Neuronal stem cell (in vitro differentiated cells): ENCODE results near the gene WEE2.

Experiments
- DNase-seq: peaks from one replicate; pipeline ENCODE4 v3.0.0-alpha.2; 2013; ENCODE audit warnings: low spot score
- H2AFZ ChIP-seq: one replicate; pipeline ENCODE4 v1.6.1; 2013; ENCODE audit warnings: mild to moderate bottlenecking, low read length, inconsistent platforms
- H2AK5ac ChIP-seq: 2 replicates; pipeline ENCODE4 v1.6.1; 2013; ENCODE audit warnings: low read depth, mild to moderate bottlenecking, inconsistent platforms, low read length, moderate library complexity, mixed read lengths
- H2BK120ac ChIP-seq: 2 replicates; pipeline ENCODE4 v1.6.1; 2013; ENCODE audit warnings: low read depth, mild to moderate bottlenecking, inconsistent platforms, low read length, moderate library complexity, mixed read lengths
- H2BK12ac ChIP-seq: one replicate; pipeline ENCODE4 v1.6.1; 2013; ENCODE audit warnings: low read length, inconsistent platforms
- H2BK15ac ChIP-seq: 2 replicates; pipeline ENCODE4 v1.6.1; 2013; ENCODE audit warnings: mild to moderate bottlenecking, low read length, inconsistent platforms, mixed read lengths
- H2BK5ac ChIP-seq: one replicate; pipeline ENCODE4 v1.6.1; 2013; ENCODE audit warnings: inconsistent platforms, mild to moderate bottlenecking, low read length, moderate library complexity
- H3K14ac ChIP-seq: one replicate; pipeline ENCODE4 v1.6.1; 2013; ENCODE audit warnings: low read length, inconsistent platforms
- H3K18ac ChIP-seq: 2 replicates; pipeline ENCODE4 v1.6.1; 2013; ENCODE audit warnings: low read length, inconsistent platforms
- H3K23ac ChIP-seq: 2 replicates; pipeline ENCODE4 v1.6.1; 2013; ENCODE audit warnings: low read depth, mild to moderate bottlenecking, mixed read lengths, low read length, inconsistent platforms; ENCODE audit not compliant: poor library complexity
- H3K27ac ChIP-seq: replicated peaks from 3 replicates; pipeline ENCODE4 v1.5.1; 2013; ENCODE audit warnings: low read length, inconsistent platforms
- H3K27me3 ChIP-seq, 3 experiments: 2 replicates each; pipeline ENCODE4 v1.6.1; 2013; ENCODE audit warnings: low read length in 3 of 3, mild to moderate bottlenecking in 2 of 3, inconsistent platforms in 1 of 3, low read depth in 1 of 3, mixed read lengths in 1 of 3, moderate library complexity in 1 of 3; ENCODE audit not compliant: control insufficient read depth in 3 of 3, insufficient read depth in 3 of 3
- H3K36me3 ChIP-seq, 2 donors: replicated peaks in 1 of 2; 2 replicates each; pipeline ENCODE4 v1.6.1; 2013; ENCODE audit warnings: low read length in 2 of 2; ENCODE audit not compliant: control insufficient read depth in 2 of 2, insufficient read depth in 2 of 2
- H3K4ac ChIP-seq: 2 replicates; pipeline ENCODE4 v1.6.1; 2013; ENCODE audit warnings: inconsistent platforms, mild to moderate bottlenecking, low read length, moderate library complexity
- H3K4me1 ChIP-seq, 2 donors: 1 replicate in 1 of 2; 2 replicates in 1 of 2; pipeline ENCODE4 v1.6.1; 2013; ENCODE audit warnings: low read length in 2 of 2, low read depth in 1 of 2; ENCODE audit not compliant: control insufficient read depth in 2 of 2, insufficient read depth in 1 of 2
- H3K4me2 ChIP-seq: one replicate; pipeline ENCODE4 v1.6.1; 2013; ENCODE audit warnings: mild to moderate bottlenecking, low read length, inconsistent platforms; ENCODE audit not compliant: insufficient read depth, poor library complexity, severe bottlenecking
- H3K4me3 ChIP-seq, 2 donors: 2 replicates each; pipeline ENCODE4 v1.5.1; 2013; ENCODE audit warnings: low read length in 2 of 2, mild to moderate bottlenecking in 2 of 2, inconsistent platforms in 1 of 2, moderate library complexity in 1 of 2
- H3K79me1 ChIP-seq: one replicate; pipeline ENCODE4 v1.6.1; 2013; ENCODE audit warnings: low read depth, mild to moderate bottlenecking, inconsistent platforms, low read length, moderate library complexity
- H3K9ac ChIP-seq: one replicate; pipeline ENCODE4 v1.6.1; 2013; ENCODE audit warnings: mild to moderate bottlenecking, low read depth, low read length, inconsistent platforms; ENCODE audit not compliant: poor library complexity
- H3K9me3 ChIP-seq, 2 donors: replicated peaks in 1 of 2; 2 replicates each; pipeline versions ENCODE3 to v1.6.1; 2013; ENCODE audit warnings: low read length in 2 of 2, mild to moderate bottlenecking in 2 of 2, inconsistent platforms in 1 of 2, low read depth in 1 of 2, mixed read lengths in 1 of 2, moderate library complexity in 1 of 2; ENCODE audit not compliant: control insufficient read depth in 2 of 2, insufficient read depth in 1 of 2
- H4K8ac ChIP-seq: one replicate; pipeline ENCODE4 v1.6.1; 2013; ENCODE audit warnings: low read depth, mild to moderate bottlenecking, inconsistent platforms, low read length, moderate library complexity
- H4K91ac ChIP-seq: one replicate; pipeline ENCODE4 v1.6.1; 2013; ENCODE audit warnings: low read length, low read depth, mild to moderate bottlenecking, inconsistent platforms; ENCODE audit not compliant: poor library complexity
- WGBS, 2 donors: extraction: QIAGEN DNeasy Blood & Tissue Kit; methylation state at CpG; one replicate each; pipeline ENCODE4 v1.1.7; 2013; ENCODE audit warnings: missing lambda C conversion rate in 2 of 2, mixed read lengths in 1 of 2; ENCODE audit not compliant: insufficient read length in 2 of 2, insufficient replicate concordance in 1 of 2; ENCODE audit errors: extremely low coverage in 2 of 2; 5-methylcytosine and 5-hydroxymethylcytosine counted together

The WEE2 gene

GRCh38 chr7:141664450-141664849 lies 43.7 kb upstream of the WEE2 start:
- H4K91ac ChIP-seq: no peak overlapping the region
- H2BK5ac ChIP-seq: no peak overlapping the region
- H3K27ac ChIP-seq: no peak overlapping the region
- H2AFZ ChIP-seq: no peak overlapping the region
- H2BK120ac ChIP-seq: no peak overlapping the region
- DNase-seq: no peak
- no peaks in the 10 kb centered on the region for H3K4me1 ChIP-seq
- H3K9ac ChIP-seq: no peak overlapping the region
- H3K23ac ChIP-seq: no peak overlapping the region
- peaks cover 18 to 79% of the 10 kb centered on the region in 2 donors for H3K36me3 ChIP-seq
- no peak overlapping the region for H3K4me3 ChIP-seq
- no peak overlapping the region for H4K8ac ChIP-seq
- H3K9me3 ChIP-seq: no peaks in the 10 kb centered on the region
- H3K4ac ChIP-seq: no peak overlapping the region
- no peaks in the 10 kb centered on the region for H3K27me3 ChIP-seq
- H3K79me1 ChIP-seq: no peaks in the 10 kb centered on the region
- no peak overlapping the region for H2AK5ac ChIP-seq
- no peak overlapping the region for H3K14ac ChIP-seq
- H3K18ac ChIP-seq: no peak overlapping the region
- H2BK15ac ChIP-seq: no peak overlapping the region
- WGBS, 2 donors: no CpG with 5 or more reads among the region's 6 CpGs
- no peak overlapping the region for H2BK12ac ChIP-seq
- H3K4me2 ChIP-seq: no peak overlapping the region

- no peak overlapping the region for H3K9ac ChIP-seq
- H3K4me2 ChIP-seq: no peak overlapping the region
- H3K23ac ChIP-seq: no peak overlapping the region
- H3K27me3 ChIP-seq: no peaks in the 10 kb centered on the region
- no peak overlapping the region for H4K91ac ChIP-seq
- H3K79me1 ChIP-seq: no peaks in the 10 kb centered on the region
- no peak overlapping the region for H2BK5ac ChIP-seq
- H3K36me3 ChIP-seq: peaks cover 13 to 70% of the 10 kb centered on the region in 2 donors
- no peak overlapping the region for H2BK15ac ChIP-seq
- H3K4ac ChIP-seq: no peak overlapping the region
- no peaks in the 10 kb centered on the region for H3K4me1 ChIP-seq
- H2BK12ac ChIP-seq: no peak overlapping the region
- no peak overlapping the region for H3K18ac ChIP-seq
- no peak overlapping the region for H4K8ac ChIP-seq
- no peak overlapping the region for H2AK5ac ChIP-seq
- H2AFZ ChIP-seq: no peak overlapping the region
- no peaks in the 10 kb centered on the region for H3K9me3 ChIP-seq
- H3K27ac ChIP-seq: no peak overlapping the region
- no peak for DNase-seq
- no peak overlapping the region for H2BK120ac ChIP-seq
- H3K14ac ChIP-seq: no peak overlapping the region
- no peak overlapping the region for H3K4me3 ChIP-seq
- WGBS, 2 donors: no CpG with 5 or more reads among the region's 18 CpGs
These were observed 42.7 kb upstream of the WEE2 start for GRCh38 chr7:141665208-141666035.

- H3K36me3 ChIP-seq: peaks cover 13 to 70% of the 10 kb centered on the region in 2 donors
- no peak overlapping the region for H3K23ac ChIP-seq
- no peak overlapping the region for H2BK12ac ChIP-seq
- no peak overlapping the region for H3K9ac ChIP-seq
- DNase-seq: no peak
- no peak overlapping the region for H3K18ac ChIP-seq
- H4K8ac ChIP-seq: no peak overlapping the region
- H2BK120ac ChIP-seq: no peak overlapping the region
- no peaks in the 10 kb centered on the region for H3K4me1 ChIP-seq
- H3K9me3 ChIP-seq: no peaks in the 10 kb centered on the region
- H3K4me2 ChIP-seq: no peak overlapping the region
- H3K27me3 ChIP-seq: no peaks in the 10 kb centered on the region
- no peak overlapping the region for H2AK5ac ChIP-seq
- no peak overlapping the region for H3K27ac ChIP-seq
- H2BK15ac ChIP-seq: no peak overlapping the region
- H3K4me3 ChIP-seq: no peak overlapping the region
- WGBS, 2 donors: no CpG with 5 or more reads among the region's 4 CpGs
- no peak overlapping the region for H2AFZ ChIP-seq
- H2BK5ac ChIP-seq: no peak overlapping the region
- H3K79me1 ChIP-seq: no peaks in the 10 kb centered on the region
- no peak overlapping the region for H3K14ac ChIP-seq
- no peak overlapping the region for H4K91ac ChIP-seq
- no peak overlapping the region for H3K4ac ChIP-seq
These were observed 42.1 kb upstream of the WEE2 start for GRCh38 chr7:141666071-141666470.

GRCh38 chr7:141668853-141669252 lies 39.3 kb upstream of the WEE2 start:
- Histone ChIP-seq H4K91ac (no peak overlapping the region), H2AFZ (no peak overlapping the region), H2BK12ac (no peak overlapping the region), H3K9me3 (peaks cover 2 to 10% of the 10 kb centered on the region in 2 donors), H3K4me3 (no peak overlapping the region), H3K18ac (no peak overlapping the region), H3K9ac (no peak overlapping the region), H3K4me2 (no peak overlapping the region), H2BK15ac (no peak overlapping the region), H2BK120ac (no peak overlapping the region), H3K14ac (no peak overlapping the region), H3K4ac (no peak overlapping the region), H3K23ac (no peak overlapping the region), H3K27me3 (no peaks in the 10 kb centered on the region), H3K4me1 (peaks cover 0 to 2% of the 10 kb centered on the region in 2 donors), H3K79me1 (no peaks in the 10 kb centered on the region), H2BK5ac (no peak overlapping the region), H2AK5ac (no peak overlapping the region), H3K27ac (no peak overlapping the region), H4K8ac (no peak overlapping the region), H3K36me3 (peaks cover 8 to 66% of the 10 kb centered on the region in 2 donors)
- WGBS, 2 donors: no CpG with 5 or more reads among the region's 2 CpGs
- DNase-seq: no peak
